ENCODE results near the gene TIMP3. TPM values are rescaled to one million over a fixed set of nuclear protein-coding genes. Genes with fewer than 3 reads are reported as not detected.

TIMP3 gene
- total and polyA plus RNA-seq, 2 experiments from 2014 or later, result 91.6 to 96.1 TPM

DNA sequence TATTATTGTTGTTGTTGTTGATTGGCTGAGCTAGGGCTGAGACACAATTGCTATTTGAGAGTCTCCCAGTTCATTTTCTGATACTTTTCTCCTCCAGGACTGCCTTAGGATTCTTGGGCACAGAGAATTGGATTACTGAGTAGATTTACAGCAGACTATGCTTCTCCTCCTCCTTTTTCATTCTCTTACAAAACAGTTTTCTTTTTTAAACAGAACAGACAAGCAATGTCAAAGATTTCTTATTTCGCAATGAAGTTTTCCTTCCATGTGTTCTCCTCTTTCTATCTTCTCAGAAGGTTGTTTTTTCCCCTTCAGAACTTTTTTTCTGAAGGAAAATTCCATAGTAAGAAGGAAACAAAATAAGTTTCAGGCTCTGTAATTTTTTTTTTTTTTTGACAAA lies 19.8 kb upstream of the TIMP3 start:
- H3K79me2 ChIP-seq, result no peaks in the 10 kb centered on the region
- no peaks in the 10 kb centered on the region for H3K9me2 ChIP-seq (replicated peaks; ENCODE audit: insufficient read depth)
- no peaks in the 10 kb centered on the region for H3K9me3 ChIP-seq (ENCODE audit: low read depth)
- WGBS (ENCODE audit: low lambda C conversion rate, missing lambda C conversion rate), result 95% methylated on average over 1 of the region's 1 CpG
- no peak overlapping the region for H3K4me2 ChIP-seq
- H4K20me1 ChIP-seq (ENCODE audit: insufficient read depth, poor library complexity, severe bottlenecking), result no peaks in the 10 kb centered on the region
- no peaks in the 10 kb centered on the region for H3K36me3 ChIP-seq (replicated peaks; ENCODE audit: insufficient read depth, low read depth)
- TF ChIP-seq EZH2 (IDR thresholded peaks at IDR 0.05; ENCODE audit: borderline replicate concordance) (no peak), EZH2phosphoT487 (IDR thresholded peaks at IDR 0.05; ENCODE audit: low read depth, severe bottlenecking, unreplicated experiment) (no peak)
- TF ChIP-seq, protein P1, sequence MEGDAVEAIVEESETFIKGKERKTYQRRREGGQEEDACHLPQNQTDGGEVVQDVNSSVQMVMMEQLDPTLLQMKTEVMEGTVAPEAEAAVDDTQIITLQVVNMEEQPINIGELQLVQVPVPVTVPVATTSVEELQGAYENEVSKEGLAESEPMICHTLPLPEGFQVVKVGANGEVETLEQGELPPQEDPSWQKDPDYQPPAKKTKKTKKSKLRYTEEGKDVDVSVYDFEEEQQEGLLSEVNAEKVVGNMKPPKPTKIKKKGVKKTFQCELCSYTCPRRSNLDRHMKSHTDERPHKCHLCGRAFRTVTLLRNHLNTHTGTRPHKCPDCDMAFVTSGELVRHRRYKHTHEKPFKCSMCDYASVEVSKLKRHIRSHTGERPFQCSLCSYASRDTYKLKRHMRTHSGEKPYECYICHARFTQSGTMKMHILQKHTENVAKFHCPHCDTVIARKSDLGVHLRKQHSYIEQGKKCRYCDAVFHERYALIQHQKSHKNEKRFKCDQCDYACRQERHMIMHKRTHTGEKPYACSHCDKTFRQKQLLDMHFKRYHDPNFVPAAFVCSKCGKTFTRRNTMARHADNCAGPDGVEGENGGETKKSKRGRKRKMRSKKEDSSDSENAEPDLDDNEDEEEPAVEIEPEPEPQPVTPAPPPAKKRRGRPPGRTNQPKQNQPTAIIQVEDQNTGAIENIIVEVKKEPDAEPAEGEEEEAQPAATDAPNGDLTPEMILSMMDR (IDR thresholded peaks at IDR 0.05; ENCODE audit: poor library complexity), result no peak
- no peak overlapping the region for H2AFZ ChIP-seq
- no peak overlapping the region for H3K27ac ChIP-seq
- H3K4me3 ChIP-seq, result no peak overlapping the region
- no peak for DNase-seq (ENCODE audit: low spot score)
- peaks cover 14% of the 10 kb centered on the region for H3K4me1 ChIP-seq (ENCODE audit: insufficient read depth)
- no peaks in the 10 kb centered on the region for H3K27me3 ChIP-seq

DNA sequence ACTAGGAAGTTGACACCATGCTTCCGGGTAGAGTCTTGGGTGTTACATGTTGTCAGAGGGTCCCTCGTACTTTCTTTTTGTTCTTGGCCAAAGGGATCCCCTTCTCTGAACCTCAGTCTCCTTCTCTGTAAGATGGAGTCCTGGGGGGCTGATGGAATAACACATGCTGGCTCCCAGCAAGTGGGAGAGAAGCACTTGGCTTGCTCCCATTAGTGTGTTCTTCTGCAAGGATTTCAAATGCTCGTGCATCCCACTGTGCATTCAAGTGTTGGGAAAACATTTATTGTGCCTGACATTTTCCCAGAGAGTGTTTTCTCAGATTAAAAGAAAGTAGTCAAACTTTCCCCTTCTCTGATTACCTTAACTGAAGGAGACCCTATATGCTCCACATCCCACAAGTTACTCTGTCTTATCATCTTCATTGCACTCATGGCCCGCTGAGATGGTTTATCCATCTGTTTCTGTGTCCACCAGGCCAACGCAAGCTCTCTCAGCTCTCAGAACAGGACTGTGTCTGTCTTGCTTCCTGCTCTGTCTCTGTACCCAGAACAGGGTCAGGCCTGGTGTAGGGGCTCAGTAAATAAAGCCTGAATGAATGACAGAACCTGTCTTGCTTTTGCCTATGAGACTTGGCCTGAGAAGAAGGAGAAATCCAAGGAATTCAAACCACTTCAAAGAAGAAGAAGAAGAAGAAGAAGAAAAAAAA lies 16.0 kb upstream of the TIMP3 start:
- DNase-seq (ENCODE audit: low spot score), result no peak
- Histone ChIP-seq H3K27me3 (no peaks in the 10 kb centered on the region), H3K4me2 (no peak overlapping the region), H3K9me2 (replicated peaks; ENCODE audit: insufficient read depth) (no peaks in the 10 kb centered on the region), H3K4me3 (no peak overlapping the region), H3K4me1 (ENCODE audit: insufficient read depth) (peaks cover 12% of the 10 kb centered on the region), H3K27ac (no peak overlapping the region), H3K79me2 (no peaks in the 10 kb centered on the region), H4K20me1 (ENCODE audit: insufficient read depth, poor library complexity, severe bottlenecking) (no peaks in the 10 kb centered on the region), H3K36me3 (replicated peaks; ENCODE audit: insufficient read depth, low read depth) (no peaks in the 10 kb centered on the region), H2AFZ (no peak overlapping the region), H3K9me3 (ENCODE audit: low read depth) (no peaks in the 10 kb centered on the region)
- TF ChIP-seq, protein P1 (IDR thresholded peaks at IDR 0.05; ENCODE audit: poor library complexity), result no peak
- no peak for TF ChIP-seq EZH2phosphoT487 (IDR thresholded peaks at IDR 0.05; ENCODE audit: low read depth, severe bottlenecking, unreplicated experiment)
- no peak for TF ChIP-seq EZH2 (IDR thresholded peaks at IDR 0.05; ENCODE audit: borderline replicate concordance)
- WGBS (ENCODE audit: low lambda C conversion rate, missing lambda C conversion rate), result 76% methylated on average over 5 of the region's 5 CpGs

DNA sequence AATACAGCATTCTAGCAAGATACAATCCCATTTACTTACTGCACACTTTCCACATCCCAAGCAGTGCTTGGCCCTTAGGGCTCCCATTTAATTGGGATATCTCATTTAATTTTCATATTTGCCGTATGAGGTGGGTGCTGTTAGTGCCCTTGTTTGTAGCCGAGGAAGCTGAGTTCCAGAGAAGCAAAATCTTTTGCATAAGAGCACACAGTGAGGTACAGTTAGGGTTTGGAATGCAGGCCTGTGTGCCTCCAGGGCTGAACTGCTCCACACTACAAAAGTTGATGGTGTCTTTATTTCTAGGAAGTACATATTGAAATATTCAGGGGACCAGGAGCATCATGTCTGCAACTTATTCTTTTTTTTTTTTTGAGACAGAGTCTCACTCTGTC lies 15.5 kb upstream of the TIMP3 start:
- 78% methylated on average over 2 of the region's 2 CpGs for WGBS (ENCODE audit: low lambda C conversion rate, missing lambda C conversion rate)
- H3K9me2 ChIP-seq (replicated peaks; ENCODE audit: insufficient read depth), result no peaks in the 10 kb centered on the region
- H3K79me2 ChIP-seq, result no peaks in the 10 kb centered on the region
- no peak overlapping the region for H3K4me2 ChIP-seq
- H3K9me3 ChIP-seq (ENCODE audit: low read depth), result no peaks in the 10 kb centered on the region
- no peak overlapping the region for H3K4me3 ChIP-seq
- H2AFZ ChIP-seq, result no peak overlapping the region
- no peaks in the 10 kb centered on the region for H3K36me3 ChIP-seq (replicated peaks; ENCODE audit: insufficient read depth, low read depth)
- H3K27ac ChIP-seq, result no peak overlapping the region
- H3K27me3 ChIP-seq, result no peaks in the 10 kb centered on the region
- no peak for TF ChIP-seq EZH2 (IDR thresholded peaks at IDR 0.05; ENCODE audit: borderline replicate concordance)
- TF ChIP-seq, protein P1 (IDR thresholded peaks at IDR 0.05; ENCODE audit: poor library complexity), result no peak
- no peak for TF ChIP-seq EZH2phosphoT487 (IDR thresholded peaks at IDR 0.05; ENCODE audit: low read depth, severe bottlenecking, unreplicated experiment)
- no peak for DNase-seq (ENCODE audit: low spot score)
- peaks cover 10% of the 10 kb centered on the region for H3K4me1 ChIP-seq (ENCODE audit: insufficient read depth)
- no peaks in the 10 kb centered on the region for H4K20me1 ChIP-seq (ENCODE audit: insufficient read depth, poor library complexity, severe bottlenecking)
